WERI-Rb-1 (cell line): ENCODE data around the gene COL16A1.

Experiments used
- DNase-seq: peaks from one replicate; pipeline ENCODE4 v3.0.0-alpha.2; 2020
- H3K27ac ChIP-seq: fragments of 250-450 bp; sonication (Bioruptor Pico); 2 replicates; pipeline ENCODE4 v1.5.1; 2020; ENCODE audit warnings: mild to moderate bottlenecking, moderate library complexity
- H3K27me3 ChIP-seq: fragments of 250-450 bp; sonication (Bioruptor Pico); 2 replicates; pipeline ENCODE4 v1.5.1; 2021; ENCODE audit warnings: mild to moderate bottlenecking, low read depth, moderate library complexity; ENCODE audit not compliant: insufficient read depth, severe bottlenecking
- H3K36me3 ChIP-seq: fragments of 250-450 bp; sonication (Bioruptor Pico); 2 replicates; pipeline ENCODE4 v1.5.1; 2020; ENCODE audit warnings: mild to moderate bottlenecking, moderate library complexity
- H3K4me3 ChIP-seq: 2 replicates; pipeline ENCODE4 v1.5.1; 2011; ENCODE audit warnings: low read depth, mild to moderate bottlenecking, control low read depth, low read length
- H3K9me3 ChIP-seq: fragments of 250-450 bp; sonication (Bioruptor Pico); 2 replicates; pipeline ENCODE4 v1.5.1; 2021; ENCODE audit warnings: mild to moderate bottlenecking, moderate library complexity; ENCODE audit not compliant: severe bottlenecking
- CTCF ChIP-seq: IDR thresholded peaks from 2 replicates; pipeline ENCODE4 v1.5.1; 2011; ENCODE audit warnings: low read depth, mild to moderate bottlenecking, control low read depth, inconsistent platforms, low read length

The COL16A1 gene

GRCh38 chr1:31731049-31731565 lies 27.3 kb upstream of the COL16A1 start:
- no peaks in the 10 kb centered on the region for H3K9me3 ChIP-seq
- no peak for TF ChIP-seq CTCF
- H3K27me3 ChIP-seq: no peaks in the 10 kb centered on the region
- H3K4me3 ChIP-seq: no peak overlapping the region
- H3K36me3 ChIP-seq: peaks cover 27% of the 10 kb centered on the region
- H3K27ac ChIP-seq: no peak overlapping the region
- no peak for DNase-seq

- Histone ChIP-seq H3K4me3 (no peak overlapping the region), H3K9me3 (no peaks in the 10 kb centered on the region), H3K36me3 (peaks cover 27% of the 10 kb centered on the region), H3K27me3 (no peaks in the 10 kb centered on the region), H3K27ac (no peak overlapping the region)
- no peak for DNase-seq
- TF ChIP-seq CTCF: no peak
Measured at GRCh38 chr1:31730336-31731048, 26.7 kb upstream of the COL16A1 start.

- TF ChIP-seq CTCF: no peak
- no peak overlapping the region for H3K27ac ChIP-seq
- peaks cover 27% of the 10 kb centered on the region for H3K36me3 ChIP-seq
- H3K9me3 ChIP-seq: no peaks in the 10 kb centered on the region
- H3K27me3 ChIP-seq: no peaks in the 10 kb centered on the region
- no peak for DNase-seq
- no peak overlapping the region for H3K4me3 ChIP-seq
Measured at GRCh38 chr1:31727849-31728248, 24.0 kb upstream of the COL16A1 start.

GRCh38 chr1:31727195-31727594 lies 23.4 kb upstream of the COL16A1 start:
- Histone ChIP-seq H3K9me3 (no peaks in the 10 kb centered on the region), H3K27ac (no peak overlapping the region), H3K4me3 (no peak overlapping the region), H3K36me3 (peaks cover 23% of the 10 kb centered on the region), H3K27me3 (no peaks in the 10 kb centered on the region)
- no peak for DNase-seq
- TF ChIP-seq CTCF: no peak

GRCh38 chr1:31726715-31727114 lies 22.9 kb upstream of the COL16A1 start:
- Histone ChIP-seq H3K9me3 (no peaks in the 10 kb centered on the region), H3K27ac (no peak overlapping the region), H3K4me3 (no peak overlapping the region), H3K36me3 (peaks cover 21% of the 10 kb centered on the region), H3K27me3 (no peaks in the 10 kb centered on the region)
- no peak for DNase-seq
- TF ChIP-seq CTCF: no peak
